ENCODE results near the gene SAG. TPM values are rescaled to one million over a fixed set of nuclear protein-coding genes. Genes with fewer than 3 reads are reported as not detected.

Gene SAG
- total and polyA plus RNA-seq, 2 donors (not counting 3 experiments of a cell fraction or from before 2014, with no cell fraction given), result not detected

GRCh38 chr2:233273120-233273519 is 34.5 kb upstream of the SAG start:
- DNase-seq (ENCODE audit: low read depth, low spot score) (no peak), FAIRE-seq (no peak)
- dilution Hi-C loops (cut with MboI; ENCODE audit: extremely low pct_ligation_motif_present, low sequenced_read_pairs) (no loop called here), intact Hi-C loops (cut with micrococcal nuclease) (loop anchor here (5.0 kb wide), 1 partner anchor 174 kb away; no protein-coding TSS in a partner anchor)
- CTCF ChIA-PET, result interaction anchor here (1.5 kb wide), 1 partner anchor 170 kb away, joined by 4 read pairs; no protein-coding TSS in a partner anchor
- Histone ChIP-seq H3K27me3 (ENCODE audit: control insufficient read depth in 2 of 2, insufficient read depth in 2 of 2, low read length in 2 of 2) (no peaks in the 10 kb centered on the region), H3K9me1 (replicated peaks; ENCODE audit: control insufficient read depth, extremely low read depth, insufficient read depth, low read length) (no peaks in the 10 kb centered on the region), H3K4me2 (ENCODE audit: insufficient read depth, low read length) (no peak overlapping the region), H3K27ac (ENCODE audit: insufficient read depth, low read depth, low read length) (no peak overlapping the region), H4K20me1 (replicated peaks; ENCODE audit: control insufficient read depth, extremely low read depth, insufficient read depth, low read length) (no peaks in the 10 kb centered on the region), H3K4me3 (replicated peaks in 1 of 3; ENCODE audit: insufficient read depth in 1 of 3, low read depth in 1 of 3, low read length in 3 of 3) (no peak overlapping the region), H3K9ac (replicated peaks; ENCODE audit: extremely low read depth, insufficient read depth, low read length) (no peak overlapping the region), H3K79me2 (ENCODE audit: control insufficient read depth, insufficient read depth, low read length) (peaks cover 3% of the 10 kb centered on the region), H3K4me1 (ENCODE audit: control insufficient read depth, extremely low read depth, insufficient read depth, low read length) (peaks cover 8% of the 10 kb centered on the region), H3K36me3 (ENCODE audit: control insufficient read depth in 2 of 2, extremely low read depth in 1 of 2, insufficient read depth in 2 of 2, low read length in 2 of 2) (peaks cover 37 to 44% of the 10 kb centered on the region in 2 experiments), H3K9me3 (replicated peaks; ENCODE audit: control insufficient read depth, insufficient read depth, low read length) (no peaks in the 10 kb centered on the region), H2AFZ (ENCODE audit: low read depth, low read length) (no peak overlapping the region)
- POLR2A ChIA-PET, result no interaction called here
- TF ChIP-seq GATA2 (IDR thresholded peaks at IDR 0.05; ENCODE audit: insufficient read depth, insufficient read length, low read depth, low read length) (no peak), JUN (IDR thresholded peaks at IDR 0.05; ENCODE audit: borderline replicate concordance, insufficient read depth, insufficient read length, low read depth) (no peak), CTCF (IDR thresholded peaks at IDR 0.05; ENCODE audit: extremely low read depth in 1 of 2, insufficient read depth in 1 of 2, low read depth in 1 of 2, low read length in 2 of 2) (no peak), POLR2A (IDR thresholded peaks at IDR 0.05; ENCODE audit: low read depth, low read length) (no peak), FOS (IDR thresholded peaks at IDR 0.05; ENCODE audit: borderline replicate concordance, insufficient read depth, low read length) (no peak), EZH2 (IDR thresholded peaks at IDR 0.05; ENCODE audit: borderline replicate concordance, low read depth, low read length, severe bottlenecking) (no peak), POLR2AphosphoS5 (IDR thresholded peaks at IDR 0.05; ENCODE audit: insufficient read depth, low read depth, low read length) (no peak), MYC (IDR thresholded peaks at IDR 0.05; ENCODE audit: low read depth, low read length) (no peak)
- TF ChIP-seq, protein P1, sequence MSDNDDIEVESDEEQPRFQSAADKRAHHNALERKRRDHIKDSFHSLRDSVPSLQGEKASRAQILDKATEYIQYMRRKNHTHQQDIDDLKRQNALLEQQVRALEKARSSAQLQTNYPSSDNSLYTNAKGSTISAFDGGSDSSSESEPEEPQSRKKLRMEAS (IDR thresholded peaks at IDR 0.05; ENCODE audit: insufficient read depth, insufficient read length), result no peak
- no TSS peak for BruUV-seq (replicated peaks)
